Osteocyte (in vitro differentiated cells): Measurements from ENCODE around the gene ELF1. TPM values are rescaled to one million over a fixed set of nuclear protein-coding genes. Genes with fewer than 3 reads are reported as not detected.

Experiments
- DNase-seq: peaks from one replicate; pipeline ENCODE4 v3.0.0; 2021; ENCODE audit warnings: mixed read lengths; ENCODE audit not compliant: unreplicated experiment; ENCODE audit errors: extremely low spot score
- H3K27ac Mint-ChIP-seq: one replicate; pipeline ENCODE4 v1.8.0; 2021; ENCODE audit warnings: mild to moderate bottlenecking, mixed read lengths; ENCODE audit not compliant: unreplicated experiment
- H3K27me3 Mint-ChIP-seq: one replicate; pipeline ENCODE4 v1.8.0; 2021; ENCODE audit warnings: mixed read lengths; ENCODE audit not compliant: unreplicated experiment
- H3K36me3 Mint-ChIP-seq: one replicate; pipeline ENCODE4 v1.8.0; 2021; ENCODE audit warnings: mixed read lengths; ENCODE audit not compliant: unreplicated experiment
- H3K4me1 Mint-ChIP-seq: one replicate; pipeline ENCODE4 v1.8.0; 2021; ENCODE audit warnings: mixed read lengths; ENCODE audit not compliant: unreplicated experiment
- H3K4me3 Mint-ChIP-seq: one replicate; pipeline ENCODE4 v1.8.0; 2021; ENCODE audit warnings: mild to moderate bottlenecking, moderate library complexity, mixed read lengths; ENCODE audit not compliant: unreplicated experiment
- H3K9me3 Mint-ChIP-seq: one replicate; pipeline ENCODE4 v1.8.0; 2021; ENCODE audit warnings: mixed read lengths; ENCODE audit not compliant: unreplicated experiment
- CTCF ChIP-seq: fragments of 200-600 bp; sonication (generic); IDR thresholded peaks from 2 replicates; pipeline ENCODE4 v1.5.0; 2021; ENCODE audit warnings: antibody characterized with exemption, mild to moderate bottlenecking, moderate library complexity
- total RNA-seq: library from RNA; stranded (reverse); gene quantifications from 2 replicates; pipeline ENCODE4 v1.2.1, GENCODE V29; 2021

The ELF1 gene
- total RNA-seq, 1 donor from 2014 or later, result 52.6 TPM

GRCh38 chr13:40971321-40971720 lies 47.8 kb downstream of the ELF1 start:
- H3K27ac Mint-ChIP-seq, result no peak overlapping the region
- no peaks in the 10 kb centered on the region for H3K9me3 Mint-ChIP-seq
- no peak for TF ChIP-seq CTCF
- no peak for DNase-seq
- H3K36me3 Mint-ChIP-seq, result no peaks in the 10 kb centered on the region
- H3K27me3 Mint-ChIP-seq, result no peaks in the 10 kb centered on the region
- H3K4me3 Mint-ChIP-seq, result no peak overlapping the region
- peaks cover 18% of the 10 kb centered on the region for H3K4me1 Mint-ChIP-seq

- Mint-ChIP-seq H3K9me3 (no peaks in the 10 kb centered on the region), H3K27ac (no peak overlapping the region), H3K4me3 (no peak overlapping the region), H3K27me3 (no peaks in the 10 kb centered on the region), H3K4me1 (peaks cover 18% of the 10 kb centered on the region), H3K36me3 (no peaks in the 10 kb centered on the region)
- no peak for DNase-seq
- no peak for TF ChIP-seq CTCF
These were observed 48.3 kb downstream of the ELF1 start for GRCh38 chr13:40970803-40971202.

- no peaks in the 10 kb centered on the region for H3K9me3 Mint-ChIP-seq
- H3K27me3 Mint-ChIP-seq, result no peaks in the 10 kb centered on the region
- no peak for DNase-seq
- H3K4me1 Mint-ChIP-seq, result peaks cover 18% of the 10 kb centered on the region
- no peaks in the 10 kb centered on the region for H3K36me3 Mint-ChIP-seq
- no peak for TF ChIP-seq CTCF
- H3K27ac Mint-ChIP-seq, result no peak overlapping the region
- no peak overlapping the region for H3K4me3 Mint-ChIP-seq
These were observed 49.8 kb downstream of the ELF1 start for GRCh38 chr13:40969169-40969901.

- no peak for DNase-seq
- Mint-ChIP-seq H3K9me3 (no peaks in the 10 kb centered on the region), H3K4me1 (peaks cover 20% of the 10 kb centered on the region), H3K27me3 (no peaks in the 10 kb centered on the region), H3K4me3 (no peak overlapping the region), H3K36me3 (no peaks in the 10 kb centered on the region), H3K27ac (no peak overlapping the region)
- no peak for TF ChIP-seq CTCF
These were observed 50.6 kb downstream of the ELF1 start for GRCh38 chr13:40968416-40969000.

GRCh38 chr13:40966298-40966697 lies 52.8 kb downstream of the ELF1 start:
- no peaks in the 10 kb centered on the region for H3K36me3 Mint-ChIP-seq
- no peak for TF ChIP-seq CTCF
- peaks cover 16% of the 10 kb centered on the region for H3K4me1 Mint-ChIP-seq
- no peaks in the 10 kb centered on the region for H3K9me3 Mint-ChIP-seq
- H3K27me3 Mint-ChIP-seq, result no peaks in the 10 kb centered on the region
- no peak for DNase-seq
- H3K27ac Mint-ChIP-seq, result no peak overlapping the region
- no peak overlapping the region for H3K4me3 Mint-ChIP-seq
